A673 (cell line): ENCODE measurements around the gene SOX1. TPM values are rescaled to one million over a fixed set of nuclear protein-coding genes. Genes with fewer than 3 reads are reported as not detected.

Experiments used
- BruUV-seq: library from RNA; stranded (reverse); fragments of 400-500 nt; replicated peaks from 2 replicates; lab custom pipeline; 2021; lab: Mats Ljungman, UMichigan
- CTCF ChIA-PET: fragments of 300-600 bp; sonication (Branson Sonifier 250); formaldehyde crosslinking; loops from one replicate; lab custom pipeline; 2022; ENCODE audit warnings: antibody characterized with exemption; lab: Charles Lee
- POLR2A ChIA-PET: fragments of 300-600 bp; sonication (Branson Sonifier 250); formaldehyde crosslinking; loops from one replicate; lab custom pipeline; 2022; ENCODE audit warnings: antibody characterized with exemption; ENCODE audit not compliant: low non-redundant PET; lab: Charles Lee
- DNase-seq: peaks from one replicate; pipeline ENCODE4 v3.0.0-alpha.2; 2015; ENCODE audit warnings: low spot score
- H3K27ac ChIP-seq: fragments of 200-600 bp; sonication (generic); 2 replicates; pipeline ENCODE4 v1.5.1; 2016; ENCODE audit warnings: mixed run types, low read depth, mild to moderate bottlenecking, mixed read lengths, antibody characterized with exemption, low read length; ENCODE audit not compliant: poor library complexity, severe bottlenecking
- H3K27me3 ChIP-seq: fragments of 200-600 bp; sonication (generic); replicated peaks from 2 replicates; pipeline ENCODE4 v1.6.1; 2017; ENCODE audit warnings: mixed run types, low read depth, mild to moderate bottlenecking, mixed read lengths, antibody characterized with exemption, low read length; ENCODE audit not compliant: insufficient read depth, poor library complexity
- H3K36me3 ChIP-seq: fragments of 200-600 bp; sonication (generic); 2 replicates; pipeline ENCODE4 v1.6.1; 2016; ENCODE audit warnings: mixed run types, mild to moderate bottlenecking, mixed read lengths, antibody characterized with exemption, low read length; ENCODE audit not compliant: insufficient read depth, poor library complexity, severe bottlenecking
- H3K4me1 ChIP-seq: fragments of 200-600 bp; sonication (generic); 2 replicates; pipeline ENCODE4 v1.6.1; 2017; ENCODE audit warnings: mixed run types, mild to moderate bottlenecking, mixed read lengths, antibody characterized with exemption, low read length; ENCODE audit not compliant: insufficient read depth, poor library complexity, severe bottlenecking
- H3K4me3 ChIP-seq: fragments of 200-600 bp; sonication (generic); 2 replicates; pipeline ENCODE4 v1.5.1; 2016; ENCODE audit warnings: low read depth, mixed run types, mild to moderate bottlenecking, mixed read lengths, low read length; ENCODE audit not compliant: poor library complexity, severe bottlenecking
- H3K9me3 ChIP-seq: fragments of 200-600 bp; sonication (generic); 2 replicates; pipeline ENCODE4 v1.6.1; 2016; ENCODE audit warnings: mixed run types, low read depth, mild to moderate bottlenecking, mixed read lengths, antibody characterized with exemption, low read length; ENCODE audit not compliant: poor library complexity, severe bottlenecking
- EZH2 ChIP-seq: fragments of 200-600 bp; sonication (generic); IDR thresholded peaks from 2 replicates; pipeline ENCODE4 v1.6.1; 2017; ENCODE audit warnings: borderline replicate concordance, low read depth, mild to moderate bottlenecking, mixed read lengths, antibody characterized with exemption, low read length; ENCODE audit not compliant: poor library complexity, severe bottlenecking
- intact Hi-C: fragments of 100-400 bp; cut with micrococcal nuclease; formaldehyde crosslinking; loops from one replicate; pipeline ENCODE4 v1.10.0; 2022; ENCODE audit not compliant: unreplicated experiment
- total RNA-seq: library from RNA; stranded (reverse); gene quantifications from 2 replicates; pipeline ENCODE4 v1.2.3, GENCODE V29; 2021
- TF ChIP-seq, protein P1 (sequence below): fragments of 300-800, 200-600 bp; sonication (generic); conservative IDR thresholded peaks from 2 replicates; pipeline ENCODE4 v1.5.1; 2017; ENCODE audit warnings: low read depth, mild to moderate bottlenecking, antibody characterized with exemption, low read length, moderate library complexity, mixed read lengths

Gene SOX1
- total RNA-seq, 1 experiment from 2014 or later = 56.6 TPM

DNA sequence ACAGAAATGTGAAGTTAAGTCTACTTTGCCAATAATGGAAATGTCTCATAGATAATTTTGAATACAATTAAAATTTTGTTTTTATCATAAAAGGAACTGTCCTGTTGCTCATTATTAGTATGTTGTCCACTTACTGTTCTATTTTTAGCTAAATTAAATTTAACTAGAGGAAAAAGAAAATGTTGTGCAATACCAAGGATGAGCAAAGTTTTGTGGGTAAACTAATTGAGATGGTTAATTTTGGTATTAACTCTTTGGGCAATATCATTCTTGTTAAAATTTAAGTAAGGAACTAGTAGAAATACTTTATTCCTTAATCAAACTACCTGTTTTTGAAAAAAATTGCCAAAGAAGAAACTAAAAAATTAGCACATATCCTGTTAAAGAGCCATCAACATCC lies 43.5 kb downstream of the SOX1 start:
- TF ChIP-seq, protein P1, sequence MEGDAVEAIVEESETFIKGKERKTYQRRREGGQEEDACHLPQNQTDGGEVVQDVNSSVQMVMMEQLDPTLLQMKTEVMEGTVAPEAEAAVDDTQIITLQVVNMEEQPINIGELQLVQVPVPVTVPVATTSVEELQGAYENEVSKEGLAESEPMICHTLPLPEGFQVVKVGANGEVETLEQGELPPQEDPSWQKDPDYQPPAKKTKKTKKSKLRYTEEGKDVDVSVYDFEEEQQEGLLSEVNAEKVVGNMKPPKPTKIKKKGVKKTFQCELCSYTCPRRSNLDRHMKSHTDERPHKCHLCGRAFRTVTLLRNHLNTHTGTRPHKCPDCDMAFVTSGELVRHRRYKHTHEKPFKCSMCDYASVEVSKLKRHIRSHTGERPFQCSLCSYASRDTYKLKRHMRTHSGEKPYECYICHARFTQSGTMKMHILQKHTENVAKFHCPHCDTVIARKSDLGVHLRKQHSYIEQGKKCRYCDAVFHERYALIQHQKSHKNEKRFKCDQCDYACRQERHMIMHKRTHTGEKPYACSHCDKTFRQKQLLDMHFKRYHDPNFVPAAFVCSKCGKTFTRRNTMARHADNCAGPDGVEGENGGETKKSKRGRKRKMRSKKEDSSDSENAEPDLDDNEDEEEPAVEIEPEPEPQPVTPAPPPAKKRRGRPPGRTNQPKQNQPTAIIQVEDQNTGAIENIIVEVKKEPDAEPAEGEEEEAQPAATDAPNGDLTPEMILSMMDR = no peak
- no peak for TF ChIP-seq EZH2
- ChIA-PET CTCF (no interaction called here), POLR2A (no interaction called here)
- no peaks in the 10 kb centered on the region for H3K36me3 ChIP-seq
- peaks cover 76% of the 10 kb centered on the region for H3K27me3 ChIP-seq
- H3K4me1 ChIP-seq = no peaks in the 10 kb centered on the region
- no TSS peak for BruUV-seq
- H3K9me3 ChIP-seq = no peaks in the 10 kb centered on the region
- H3K4me3 ChIP-seq = no peak overlapping the region
- DNase-seq = no peak
- intact Hi-C loops = no loop called here
- H3K27ac ChIP-seq = no peak overlapping the region

DNA sequence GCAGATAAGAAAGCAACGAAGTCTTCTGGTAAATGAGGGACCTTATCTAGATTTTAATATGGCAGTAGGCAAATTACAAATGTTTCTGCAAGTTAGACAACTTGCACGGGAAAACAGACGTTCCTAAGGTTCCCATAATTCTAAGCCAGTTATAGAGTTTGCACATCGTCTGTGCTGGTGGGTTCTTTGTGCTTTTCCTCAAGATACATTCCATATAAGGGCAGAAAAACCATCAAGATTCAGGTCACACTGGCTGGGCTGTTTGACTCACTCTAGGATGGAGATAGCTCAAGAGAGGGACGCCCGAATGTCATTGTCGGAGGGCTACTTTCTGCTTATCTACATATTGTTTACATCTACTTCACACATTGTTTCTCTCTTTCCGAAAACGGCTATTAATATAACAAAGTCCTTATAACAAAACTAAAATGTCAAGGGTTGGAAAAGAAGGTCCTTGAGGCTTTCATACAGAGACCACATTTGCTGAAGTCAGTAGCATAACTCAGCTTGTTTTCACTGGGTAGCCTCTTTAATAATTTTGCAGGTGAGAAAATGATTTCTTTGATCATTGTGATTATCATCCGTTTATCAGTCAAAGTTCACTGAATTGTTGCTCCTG lies 44.4 kb downstream of the SOX1 start:
- H3K4me1 ChIP-seq = no peaks in the 10 kb centered on the region
- ChIA-PET POLR2A (interaction anchor here (0.6 kb wide), 1 partner anchor 563 kb away, joined by 9 read pairs; no protein-coding TSS in a partner anchor), CTCF (no interaction called here)
- no peak overlapping the region for H3K27ac ChIP-seq
- BruUV-seq = no TSS peak
- no peak for DNase-seq
- intact Hi-C loops = no loop called here
- TF ChIP-seq EZH2 = no peak
- TF ChIP-seq, protein P1 = no peak
- H3K36me3 ChIP-seq = no peaks in the 10 kb centered on the region
- H3K27me3 ChIP-seq = peaks cover 71% of the 10 kb centered on the region
- H3K9me3 ChIP-seq = no peaks in the 10 kb centered on the region
- H3K4me3 ChIP-seq = no peak overlapping the region

DNA sequence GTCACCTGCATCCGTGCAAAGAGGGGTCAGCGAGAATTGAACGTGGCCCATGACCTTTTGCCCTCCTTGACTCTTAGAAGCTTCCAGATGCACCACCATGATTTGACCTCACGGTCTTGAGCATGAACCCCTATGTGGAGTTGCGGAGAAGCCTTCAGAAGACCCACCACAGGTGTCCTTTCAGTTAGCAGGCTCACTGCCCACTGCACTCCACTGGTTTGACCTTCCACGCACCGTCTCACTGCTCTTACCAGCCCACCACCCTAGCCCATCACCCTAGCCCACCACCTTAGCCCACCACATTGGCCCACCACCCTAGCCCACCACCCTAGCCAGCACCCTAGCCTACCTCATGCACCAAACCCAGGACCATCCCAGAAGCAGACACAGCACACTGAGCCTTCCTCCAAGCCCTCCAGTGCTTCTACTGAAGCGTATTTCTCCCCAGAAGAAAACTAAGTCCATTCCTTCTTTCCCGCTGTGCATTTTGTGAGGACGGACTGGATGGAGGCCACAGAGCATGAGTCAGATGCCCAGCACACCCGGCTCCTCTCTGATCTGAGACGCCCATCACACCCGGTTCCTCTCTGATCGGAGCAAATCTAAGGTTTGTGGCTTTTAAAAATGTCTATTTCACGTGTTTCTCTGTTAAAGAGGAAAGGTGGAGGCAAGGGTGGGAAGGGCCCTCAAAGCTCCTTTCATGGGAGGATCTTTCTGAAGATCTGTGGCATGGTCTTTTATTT lies 45.8 kb downstream of the SOX1 start:
- DNase-seq = no peak
- Histone ChIP-seq H3K9me3 (no peaks in the 10 kb centered on the region), H3K4me3 (no peak overlapping the region), H3K4me1 (no peaks in the 10 kb centered on the region), H3K27ac (no peak overlapping the region), H3K27me3 (peaks cover 60% of the 10 kb centered on the region), H3K36me3 (no peaks in the 10 kb centered on the region)
- POLR2A ChIA-PET = no interaction called here
- CTCF ChIA-PET = no interaction called here
- TF ChIP-seq, protein P1 = no peak
- TF ChIP-seq EZH2 = no peak
- intact Hi-C loops = no loop called here
- no TSS peak for BruUV-seq
